C4-2B (cell line): ENCODE data around the gene DPCD.

Experiments
- H3K27ac ChIP-seq: fragments of 450-650 bp; 2 replicates; pipeline ENCODE4 v1.5.1; 2017
- ZFX ChIP-seq: fragments of 450-650 bp; IDR thresholded peaks from 2 replicates; pipeline ENCODE4 v1.6.1; 2017
- TF ChIP-seq, protein P1 (sequence below): fragments of 450-650 bp; conservative IDR thresholded peaks from 2 replicates; pipeline ENCODE4 v1.5.1; 2017; ENCODE audit warnings: mild to moderate bottlenecking

DPCD gene

DNA sequence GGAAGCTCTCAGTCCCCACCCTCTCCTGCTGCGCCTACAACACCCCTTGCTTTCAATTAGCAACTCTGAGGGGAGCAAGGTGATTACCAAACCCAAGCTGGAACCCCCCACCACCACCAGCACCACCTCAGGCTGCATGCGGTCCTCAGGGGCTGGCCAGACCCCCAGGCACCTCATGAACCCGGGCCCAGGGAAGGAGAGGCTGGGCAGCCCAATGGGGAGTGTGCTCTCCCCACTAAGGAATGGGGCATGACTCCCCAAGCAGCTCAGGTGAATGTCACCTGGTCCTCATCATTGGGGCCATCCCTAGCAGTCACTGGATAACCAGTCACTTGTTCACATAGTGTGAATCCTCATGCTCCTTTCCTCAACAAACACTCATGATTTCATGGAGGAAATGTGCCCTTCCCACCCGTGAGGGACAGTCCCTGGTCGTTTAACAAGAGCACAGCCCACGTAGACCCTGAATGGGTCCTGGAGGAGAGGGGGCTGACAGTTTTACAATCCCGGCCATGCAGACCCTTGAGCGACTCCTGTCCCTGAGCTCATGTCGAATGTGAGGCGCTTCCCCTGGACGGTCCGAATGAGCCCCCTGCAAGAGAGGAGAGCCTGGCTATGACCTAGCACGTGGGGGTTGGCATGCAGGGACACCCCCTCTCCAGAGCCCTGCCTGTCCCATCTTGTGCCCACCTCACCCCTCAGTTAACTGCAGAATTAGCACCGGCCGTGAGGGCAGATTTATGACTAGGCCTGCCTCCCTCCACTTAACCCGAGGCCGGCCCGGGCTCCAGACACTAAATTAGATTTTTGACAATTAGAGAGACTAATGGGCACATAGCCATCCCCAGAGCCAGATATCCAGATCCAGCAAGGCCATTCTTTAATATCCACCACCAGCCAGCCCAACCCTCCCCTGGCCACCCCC, 29.2 kb upstream of the DPCD start:
- no peak for TF ChIP-seq ZFX
- TF ChIP-seq, protein P1, sequence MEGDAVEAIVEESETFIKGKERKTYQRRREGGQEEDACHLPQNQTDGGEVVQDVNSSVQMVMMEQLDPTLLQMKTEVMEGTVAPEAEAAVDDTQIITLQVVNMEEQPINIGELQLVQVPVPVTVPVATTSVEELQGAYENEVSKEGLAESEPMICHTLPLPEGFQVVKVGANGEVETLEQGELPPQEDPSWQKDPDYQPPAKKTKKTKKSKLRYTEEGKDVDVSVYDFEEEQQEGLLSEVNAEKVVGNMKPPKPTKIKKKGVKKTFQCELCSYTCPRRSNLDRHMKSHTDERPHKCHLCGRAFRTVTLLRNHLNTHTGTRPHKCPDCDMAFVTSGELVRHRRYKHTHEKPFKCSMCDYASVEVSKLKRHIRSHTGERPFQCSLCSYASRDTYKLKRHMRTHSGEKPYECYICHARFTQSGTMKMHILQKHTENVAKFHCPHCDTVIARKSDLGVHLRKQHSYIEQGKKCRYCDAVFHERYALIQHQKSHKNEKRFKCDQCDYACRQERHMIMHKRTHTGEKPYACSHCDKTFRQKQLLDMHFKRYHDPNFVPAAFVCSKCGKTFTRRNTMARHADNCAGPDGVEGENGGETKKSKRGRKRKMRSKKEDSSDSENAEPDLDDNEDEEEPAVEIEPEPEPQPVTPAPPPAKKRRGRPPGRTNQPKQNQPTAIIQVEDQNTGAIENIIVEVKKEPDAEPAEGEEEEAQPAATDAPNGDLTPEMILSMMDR, result no peak
- H3K27ac ChIP-seq, result no peak overlapping the region

DNA sequence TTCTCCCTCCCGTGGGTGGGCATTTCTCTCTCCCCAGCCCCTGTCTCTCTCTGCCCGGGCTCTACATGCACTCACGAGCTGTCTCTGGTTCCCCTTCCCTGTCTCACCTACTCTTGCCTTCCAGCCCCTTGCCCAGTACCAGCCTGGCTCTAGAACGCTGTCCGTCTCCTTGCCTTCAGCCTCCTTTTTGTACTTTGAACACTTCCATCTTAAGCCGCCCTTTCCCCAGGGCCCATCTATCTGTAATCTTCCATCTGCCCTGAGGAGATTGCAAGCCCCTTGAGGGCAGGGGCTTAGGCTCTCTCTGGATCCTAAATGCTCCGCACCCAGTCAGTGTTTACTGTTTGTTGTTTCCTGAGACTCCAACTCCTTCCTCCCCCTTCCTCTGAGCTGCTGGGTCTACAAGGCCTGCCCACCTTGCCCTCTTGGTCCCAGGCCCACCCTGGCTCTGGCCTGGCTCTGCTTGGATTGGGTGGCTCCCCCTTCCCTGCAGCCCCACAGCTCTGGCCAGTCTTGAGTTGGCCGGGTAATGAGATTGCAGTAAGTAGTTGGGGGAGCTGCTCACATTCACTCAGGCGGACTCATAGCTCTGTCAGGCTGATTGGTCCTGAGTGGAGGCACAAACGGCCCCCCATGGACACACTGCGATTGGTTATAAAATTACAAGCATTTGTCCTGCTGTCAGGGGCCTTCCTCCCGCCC, 28.4 kb upstream of the DPCD start:
- H3K27ac ChIP-seq, result no peak overlapping the region
- no peak for TF ChIP-seq ZFX
- TF ChIP-seq, protein P1, result no peak

DNA sequence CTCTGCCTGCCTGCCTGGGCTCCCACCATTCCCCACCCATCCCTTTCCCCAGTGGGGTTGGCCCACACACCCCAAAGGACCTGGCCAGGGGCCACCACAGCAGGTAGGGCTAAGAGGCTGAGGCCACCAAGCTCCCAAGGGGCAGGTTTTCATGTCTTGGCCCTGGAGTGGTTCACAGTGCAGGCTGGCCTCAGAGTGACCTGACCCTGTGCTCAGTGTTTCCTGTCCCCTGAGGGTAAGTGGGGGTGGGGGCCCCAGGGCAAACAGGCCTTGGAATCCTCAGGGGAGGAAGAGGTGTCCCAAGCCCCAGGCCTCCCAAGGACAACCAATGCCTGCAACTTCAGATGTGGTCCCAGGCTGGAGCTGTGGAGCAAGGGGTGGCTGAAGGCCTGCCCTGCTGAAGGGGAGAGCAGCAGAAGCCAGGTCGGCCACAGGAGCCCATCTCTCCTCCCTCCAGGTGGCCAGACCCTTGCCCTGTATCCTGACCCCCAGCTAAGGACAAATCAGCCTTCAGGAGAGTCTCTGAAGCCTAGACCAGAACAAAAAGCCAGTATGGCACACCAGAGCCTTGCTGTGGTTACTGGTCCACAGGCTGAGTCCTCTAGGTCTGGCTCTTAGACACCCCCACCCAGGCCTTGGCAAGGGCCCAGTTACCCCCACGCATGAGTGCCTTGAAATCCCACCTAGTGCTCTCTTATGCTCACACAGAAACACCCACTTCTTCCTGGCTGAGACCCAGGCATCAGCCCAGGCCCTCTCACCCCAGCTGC, 27.6 kb upstream of the DPCD start:
- no peak overlapping the region for H3K27ac ChIP-seq

DNA sequence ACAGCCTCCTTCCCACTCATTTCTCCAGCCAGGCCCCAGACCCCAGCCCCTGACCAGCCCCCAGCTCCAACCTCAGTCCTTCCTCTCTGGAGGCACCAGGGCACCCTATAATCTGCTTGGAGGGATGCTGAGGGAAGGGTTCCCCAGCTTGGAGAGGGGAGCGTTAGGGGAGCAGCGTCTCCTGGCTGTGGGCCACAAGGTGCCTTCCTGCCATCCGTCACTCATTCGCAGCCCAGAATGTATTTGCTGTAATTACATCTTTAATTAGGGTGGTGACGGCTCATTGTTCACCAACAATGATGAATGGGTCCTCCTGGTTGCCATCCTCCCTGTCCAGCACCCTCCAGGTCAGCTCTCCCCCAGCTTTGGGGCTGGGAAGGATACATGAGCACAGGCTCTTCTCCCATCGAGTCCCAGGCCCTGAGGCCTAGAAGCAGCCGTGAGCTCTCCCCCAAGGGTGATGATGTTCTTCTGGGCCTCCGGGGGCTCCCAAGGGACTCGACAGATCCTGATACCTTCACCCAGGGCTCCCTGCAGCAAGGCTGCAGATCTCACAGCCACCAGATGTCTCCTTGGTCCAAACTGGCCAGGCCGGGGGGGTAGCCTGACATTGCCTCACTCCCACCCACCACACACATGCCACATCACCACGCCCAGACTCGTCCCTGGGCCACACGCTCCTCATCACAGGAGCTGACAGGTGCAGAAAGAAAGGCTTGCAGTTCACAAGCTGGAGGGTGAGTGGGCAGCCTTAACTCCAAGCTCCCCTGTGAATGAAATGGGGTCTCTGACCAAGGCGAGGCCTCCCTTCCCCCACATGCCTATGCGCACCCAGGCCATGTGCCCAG, 26.8 kb upstream of the DPCD start:
- H3K27ac ChIP-seq, result no peak overlapping the region
- no peak for TF ChIP-seq ZFX
- TF ChIP-seq, protein P1, result no peak

More for the DNA sequence above, 27.6 kb upstream of the DPCD start:
- TF ChIP-seq, protein P1, result no peak
- TF ChIP-seq ZFX, result no peak

GRCh38 chr10:101562231-101562630, 25.9 kb upstream of the DPCD start:
- no peak overlapping the region for H3K27ac ChIP-seq
- TF ChIP-seq, protein P1, result no peak
- TF ChIP-seq ZFX, result no peak

DNA sequence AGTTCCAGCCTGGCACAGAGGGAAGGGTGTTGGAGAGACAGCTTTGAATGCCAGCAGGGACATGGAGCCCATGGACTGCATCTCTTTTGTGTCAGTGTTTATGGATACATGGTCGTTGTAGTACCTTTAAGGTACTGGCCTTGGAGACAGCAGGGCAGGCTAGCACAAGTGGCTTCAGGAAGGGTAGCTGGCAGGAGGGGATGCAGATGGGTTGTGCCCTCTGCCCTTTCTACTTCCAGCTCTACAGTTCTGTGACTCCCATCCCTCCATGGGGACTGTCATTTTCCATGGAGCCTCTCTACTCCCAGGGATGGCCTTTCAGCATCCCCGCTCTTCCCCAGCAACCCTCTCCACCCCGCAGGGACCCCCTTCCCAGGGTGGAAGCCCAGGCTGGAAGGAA, 25.1 kb upstream of the DPCD start:
- TF ChIP-seq, protein P1, result no peak
- TF ChIP-seq ZFX, result no peak
- H3K27ac ChIP-seq, result no peak overlapping the region
